Measurements from ENCODE around the gene SRSF9. TPM values are rescaled to one million over a fixed set of nuclear protein-coding genes. Genes with fewer than 3 reads are reported as not detected.

The SRSF9 gene
- total RNA-seq, 4 donors from 2014 or later: 55.4 to 97.2 (median 81.2) TPM

GRCh38 chr12:120467439-120467838 is 2.1 kb downstream of the SRSF9 start:
- no peak for DNase-seq (ENCODE audit: low spot score in 2 of 2)
- intact Hi-C loops (cut with DNase I; ENCODE audit: low total_unique reads): no loop called here
- no peak for TF ChIP-seq POLR2A (IDR thresholded peaks at IDR 0.05)
- TF ChIP-seq CTCF (IDR thresholded peaks at IDR 0.05): no peak
- no peak overlapping the region for H3K4me3 ChIP-seq (ENCODE audit: low read depth, poor library complexity, severe bottlenecking)
- WGBS, 2 donors: 90% methylated on average over 6 of the region's 6 CpGs

GRCh38 chr12:120466560-120467315 is 2.8 kb downstream of the SRSF9 start:
- no peak overlapping the region for H3K4me3 ChIP-seq (ENCODE audit: low read depth, poor library complexity, severe bottlenecking)
- no peak for TF ChIP-seq CTCF (IDR thresholded peaks at IDR 0.05)
- TF ChIP-seq POLR2A (IDR thresholded peaks at IDR 0.05): no peak
- DNase-seq (ENCODE audit: low spot score in 2 of 2): no peak
- intact Hi-C loops (cut with DNase I; ENCODE audit: low total_unique reads): no loop called here
- WGBS, 2 donors: 60 to 61% methylated on average over 8 of the region's 8 CpGs

GRCh38 chr12:120465756-120466155 is 3.8 kb downstream of the SRSF9 start:
- no peak for DNase-seq (ENCODE audit: low spot score in 2 of 2)

DNA sequence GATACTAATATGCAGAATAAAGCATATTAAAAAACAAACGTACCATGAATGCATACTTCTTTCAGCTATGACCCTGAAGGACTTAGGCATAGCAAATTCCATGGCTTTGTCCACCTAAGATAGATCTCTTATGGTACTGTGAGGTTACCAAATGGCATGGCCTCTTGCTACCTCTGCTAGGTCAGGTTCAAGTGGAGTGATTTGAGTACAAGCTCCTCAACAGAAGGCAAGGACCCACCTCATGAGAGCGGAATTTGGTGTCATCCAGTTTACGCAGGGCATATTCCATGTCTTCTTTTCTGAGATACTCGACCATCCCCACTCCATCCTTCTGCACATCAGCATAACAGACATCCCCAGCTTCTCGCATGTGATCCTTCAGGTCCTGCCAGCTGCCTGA is 5.8 kb downstream of the SRSF9 start:
- 87 to 90% methylated on average over 5 of the region's 5 CpGs for WGBS, 2 donors
- no peak overlapping the region for H3K4me3 ChIP-seq (ENCODE audit: low read depth, poor library complexity, severe bottlenecking)
- intact Hi-C loops (cut with DNase I; ENCODE audit: low total_unique reads): no loop called here
- no peak for DNase-seq (ENCODE audit: low spot score in 2 of 2)
- TF ChIP-seq POLR2A (IDR thresholded peaks at IDR 0.05): no peak
- TF ChIP-seq CTCF (IDR thresholded peaks at IDR 0.05): no peak

More at GRCh38 chr12:120465756-120466155, 3.8 kb downstream of the SRSF9 start:
- intact Hi-C loops (cut with DNase I; ENCODE audit: low total_unique reads): no loop called here
- no peak overlapping the region for H3K4me3 ChIP-seq (ENCODE audit: low read depth, poor library complexity, severe bottlenecking)
- TF ChIP-seq POLR2A (IDR thresholded peaks at IDR 0.05) (no peak), CTCF (IDR thresholded peaks at IDR 0.05) (no peak)
- WGBS, 2 donors: 40 to 45% methylated on average over 5 of the region's 5 CpGs

DNA sequence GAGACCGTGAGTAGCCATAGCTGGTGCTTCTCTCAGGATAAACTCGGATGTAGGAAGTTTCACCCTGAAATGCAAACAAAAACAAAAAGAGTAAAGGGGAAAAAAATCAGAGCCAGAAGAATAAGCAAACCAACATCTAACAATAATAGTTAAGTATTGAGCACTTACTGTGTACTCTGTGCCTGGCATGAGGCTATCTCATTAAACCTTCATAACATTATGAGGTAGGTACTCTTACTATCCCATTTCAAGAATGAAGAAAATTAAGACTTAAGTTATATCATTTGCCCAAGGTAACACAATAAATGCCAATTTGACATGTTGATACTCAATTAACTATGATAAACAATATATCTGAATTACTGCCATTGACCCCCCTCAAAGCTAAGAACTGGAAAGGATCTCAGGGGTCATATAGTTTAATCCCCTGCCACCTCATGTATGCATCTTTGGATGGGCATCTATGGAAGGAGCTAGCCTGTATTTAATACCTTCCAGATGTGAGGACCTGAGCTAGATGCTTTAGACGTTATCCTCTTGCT is 7.4 kb downstream of the SRSF9 start:
- TF ChIP-seq CTCF (IDR thresholded peaks at IDR 0.05) (no peak), POLR2A (IDR thresholded peaks at IDR 0.05) (no peak)
- no peak overlapping the region for H3K4me3 ChIP-seq (ENCODE audit: low read depth, poor library complexity, severe bottlenecking)
- 78 to 79% methylated on average over 3 of the region's 3 CpGs for WGBS, 2 donors
- intact Hi-C loops (cut with DNase I; ENCODE audit: low total_unique reads): no loop called here
- DNase-seq (ENCODE audit: low spot score in 2 of 2): no peak

Measured in lower leg skin (tissue), 4 donors.